NCI-H2107 (cell line): ENCODE results near the gene MMD2.

ENCODE experiments used
- DNase-seq: peaks from one replicate; lab custom pipeline; 2025; lab: John Stamatoyannopoulos, UW

Gene MMD2

GRCh38 chr7:4959306-4959705 is 319 bp upstream of the MMD2 start:
- no peak for DNase-seq

GRCh38 chr7:4957847-4958476 is 1.0 kb downstream of the MMD2 start:
- DNase-seq: no peak

DNA sequence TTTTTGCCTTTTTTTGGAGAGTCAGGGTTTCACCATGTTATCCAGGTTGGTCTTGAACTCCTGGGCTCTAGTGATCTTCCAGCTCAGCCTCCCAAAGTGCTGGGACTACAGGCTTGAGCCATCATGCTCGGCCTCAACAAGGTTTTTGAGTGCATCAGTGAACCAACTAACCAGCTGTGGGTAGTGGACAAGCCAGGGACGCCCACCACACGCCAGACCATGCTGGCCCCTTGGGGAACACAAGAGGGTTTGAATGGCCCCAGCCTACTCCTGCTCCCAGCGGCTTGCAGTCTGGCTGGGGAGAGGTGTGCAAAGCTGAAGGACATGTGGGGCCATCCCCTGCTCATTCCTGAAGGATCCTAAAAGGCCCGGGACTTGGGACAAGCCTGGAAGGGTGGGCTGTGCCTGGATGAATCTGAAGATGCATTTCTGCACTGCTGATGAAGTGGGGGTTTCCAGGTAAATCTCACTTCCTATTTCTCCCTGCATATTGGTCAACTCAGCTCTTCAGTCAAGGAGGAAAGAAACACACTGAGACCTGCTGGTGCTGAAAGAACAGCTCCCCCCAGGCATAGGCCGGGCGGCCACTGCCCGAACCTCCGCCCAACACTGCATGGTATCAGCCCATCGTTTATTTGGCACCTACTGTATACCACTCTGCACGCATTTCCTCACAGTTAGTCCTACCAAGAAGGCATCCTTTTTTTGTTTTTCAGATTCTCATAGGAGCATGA is 6.9 kb downstream of the MMD2 start:
- no peak for DNase-seq

DNA sequence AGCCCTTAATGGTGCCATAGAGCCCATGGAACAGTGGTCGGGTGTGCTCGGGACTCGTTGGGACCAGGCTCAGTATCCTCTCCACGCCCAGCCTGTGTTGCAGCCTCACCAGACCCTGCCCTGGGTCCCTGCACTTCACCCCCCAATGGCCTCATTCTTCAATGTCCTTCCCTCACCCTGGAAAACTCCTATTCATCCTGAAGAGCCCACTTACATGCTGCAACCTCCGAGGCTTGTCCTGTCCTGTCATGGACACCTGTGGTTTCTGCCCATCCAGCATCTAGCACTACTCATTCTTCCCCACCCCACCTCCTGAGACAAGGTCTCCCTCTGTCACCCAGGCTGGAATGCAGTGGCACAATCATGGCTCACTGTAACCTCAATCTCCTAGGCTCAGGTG is 7.7 kb downstream of the MMD2 start:
- DNase-seq: no peak

GRCh38 chr7:4948402-4948801 is 10.6 kb downstream of the MMD2 start:
- DNase-seq: no peak

DNA sequence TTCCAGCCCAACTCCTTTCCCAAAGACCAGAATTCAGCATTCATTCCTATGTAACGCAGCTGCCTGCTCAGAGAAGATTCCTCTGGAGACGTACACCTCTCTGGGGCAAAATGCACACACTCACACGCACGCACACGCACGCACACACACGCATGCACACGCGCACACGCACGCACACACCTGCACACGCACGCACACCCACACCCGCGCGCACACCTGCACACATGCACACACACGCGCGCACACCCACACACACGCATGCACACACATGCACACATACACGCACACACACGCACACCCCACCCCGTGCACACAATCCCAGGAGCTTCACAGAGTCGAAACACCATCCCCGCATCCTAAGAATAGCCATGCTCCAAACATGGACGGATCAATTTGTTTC is 13.0 kb downstream of the MMD2 start:
- no peak for DNase-seq

DNA sequence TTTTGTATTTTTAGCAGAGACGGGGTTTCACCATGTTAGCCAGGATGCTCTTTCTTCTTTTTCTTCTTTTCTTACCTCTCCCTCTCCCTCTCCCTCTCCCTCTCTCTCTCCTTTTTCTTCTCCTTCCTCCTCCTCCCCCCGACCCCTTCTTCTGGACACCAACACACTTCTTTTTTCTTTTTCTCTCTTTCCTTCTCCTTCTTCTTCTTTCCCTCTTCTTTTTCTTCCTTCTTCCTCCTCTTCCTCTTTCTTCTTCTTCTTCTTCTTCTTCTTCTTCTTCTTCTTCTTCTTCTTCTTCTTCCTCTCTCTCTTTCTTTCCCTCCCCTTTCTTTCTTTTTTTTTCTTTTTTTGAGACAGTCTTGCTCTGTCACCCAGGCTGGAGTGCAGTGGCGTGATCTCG is 14.0 kb downstream of the MMD2 start:
- no peak for DNase-seq

- no peak for DNase-seq
These were observed 15.7 kb downstream of the MMD2 start for GRCh38 chr7:4943297-4943696.

- no peak for DNase-seq
These were observed 18.8 kb downstream of the MMD2 start for GRCh38 chr7:4939971-4940728.

DNA sequence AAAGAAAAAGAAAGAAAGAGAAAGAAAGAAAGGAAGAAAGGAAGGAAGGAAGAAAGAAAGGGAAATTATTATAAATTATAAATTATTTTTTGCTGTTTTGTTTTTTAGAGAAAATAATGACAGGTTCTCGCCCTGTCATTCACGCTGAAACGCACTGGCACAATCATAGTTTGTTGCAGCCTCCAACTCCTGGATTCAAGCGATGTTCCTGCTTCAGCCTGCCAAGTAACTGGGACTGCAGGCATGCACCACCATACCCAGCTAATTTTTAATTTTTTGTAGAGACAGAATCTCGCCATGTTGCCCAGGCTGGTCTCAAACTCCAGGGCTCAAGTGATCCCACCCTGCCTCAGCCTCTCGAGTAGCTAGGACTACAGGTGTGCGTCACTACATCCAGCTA is 21.6 kb downstream of the MMD2 start:
- no peak for DNase-seq

DNA sequence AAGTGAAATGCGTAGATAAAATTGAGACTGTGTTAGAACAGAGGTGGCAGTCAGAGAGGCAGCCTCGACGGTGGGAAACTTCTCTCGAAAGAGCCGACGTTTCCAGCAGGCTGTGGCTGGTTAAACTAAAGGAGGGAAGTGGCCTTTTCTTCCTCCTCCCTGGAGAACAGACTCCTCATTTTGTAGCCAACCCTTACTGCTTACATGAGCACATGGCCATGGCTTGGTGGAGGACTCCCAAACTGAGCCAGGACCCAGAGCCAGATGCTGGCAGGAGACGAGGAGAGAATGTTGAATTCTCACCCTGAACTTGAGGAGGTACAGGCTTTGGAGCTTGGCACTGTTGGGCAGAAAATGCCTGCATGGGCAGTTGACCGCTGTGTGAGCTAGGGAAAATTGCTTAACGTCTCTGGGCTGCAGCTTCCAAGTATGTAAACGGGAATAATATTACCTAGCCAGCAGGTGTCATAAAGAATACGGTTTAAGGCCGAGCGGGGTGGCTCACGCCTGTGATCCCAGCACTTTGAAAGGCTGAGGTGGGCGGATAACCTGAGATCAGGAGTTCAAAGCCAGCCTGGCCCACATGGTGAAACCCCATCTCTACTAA is 24.5 kb downstream of the MMD2 start:
- DNase-seq: no peak

DNA sequence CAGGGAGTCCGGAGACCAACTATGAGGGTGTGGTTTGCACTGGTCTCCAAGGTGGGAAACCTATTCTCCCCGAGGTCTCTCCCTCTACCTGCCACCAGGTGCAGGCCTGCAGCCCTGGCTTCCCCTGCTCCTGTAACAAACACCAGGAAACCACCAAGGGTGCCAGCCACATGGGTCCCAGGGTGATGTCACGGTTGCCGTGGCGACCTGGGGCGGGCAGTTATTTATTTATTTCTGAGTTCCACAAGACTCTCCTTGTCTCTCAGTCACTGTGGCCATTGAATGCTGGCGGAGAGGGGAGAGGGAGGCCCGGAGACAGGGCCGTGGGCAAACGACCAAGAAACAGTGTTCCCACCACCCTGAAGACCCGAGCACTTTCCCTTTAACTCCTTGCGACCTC is 27.0 kb downstream of the MMD2 start:
- DNase-seq: peak; percentile 89

GRCh38 chr7:4929005-4929404 is 30.0 kb downstream of the MMD2 start:
- DNase-seq: no peak

DNA sequence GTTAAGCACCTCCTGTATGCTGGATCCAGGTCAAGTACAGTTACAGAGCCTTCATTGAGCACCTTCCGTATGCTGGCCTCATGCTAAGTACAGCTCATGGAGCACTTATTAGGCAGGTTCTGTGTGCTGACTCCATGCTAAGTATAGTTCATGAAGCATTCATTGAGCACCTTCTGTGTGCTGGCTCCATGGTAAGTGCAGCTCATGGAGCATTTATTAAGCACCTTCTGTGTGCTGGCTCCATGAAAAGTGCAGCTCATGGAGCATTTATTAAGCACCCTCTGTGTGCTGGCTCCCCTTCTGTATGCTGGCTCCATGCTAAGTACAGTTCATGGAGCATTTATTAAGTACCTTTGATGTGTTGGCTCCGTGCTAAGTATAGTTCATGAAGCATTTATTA is 30.5 kb downstream of the MMD2 start:
- no peak for DNase-seq

GRCh38 chr7:4919969-4920766 is 38.8 kb downstream of the MMD2 start:
- DNase-seq: no peak

GRCh38 chr7:4916113-4916512 is 42.9 kb downstream of the MMD2 start:
- no peak for DNase-seq

DNA sequence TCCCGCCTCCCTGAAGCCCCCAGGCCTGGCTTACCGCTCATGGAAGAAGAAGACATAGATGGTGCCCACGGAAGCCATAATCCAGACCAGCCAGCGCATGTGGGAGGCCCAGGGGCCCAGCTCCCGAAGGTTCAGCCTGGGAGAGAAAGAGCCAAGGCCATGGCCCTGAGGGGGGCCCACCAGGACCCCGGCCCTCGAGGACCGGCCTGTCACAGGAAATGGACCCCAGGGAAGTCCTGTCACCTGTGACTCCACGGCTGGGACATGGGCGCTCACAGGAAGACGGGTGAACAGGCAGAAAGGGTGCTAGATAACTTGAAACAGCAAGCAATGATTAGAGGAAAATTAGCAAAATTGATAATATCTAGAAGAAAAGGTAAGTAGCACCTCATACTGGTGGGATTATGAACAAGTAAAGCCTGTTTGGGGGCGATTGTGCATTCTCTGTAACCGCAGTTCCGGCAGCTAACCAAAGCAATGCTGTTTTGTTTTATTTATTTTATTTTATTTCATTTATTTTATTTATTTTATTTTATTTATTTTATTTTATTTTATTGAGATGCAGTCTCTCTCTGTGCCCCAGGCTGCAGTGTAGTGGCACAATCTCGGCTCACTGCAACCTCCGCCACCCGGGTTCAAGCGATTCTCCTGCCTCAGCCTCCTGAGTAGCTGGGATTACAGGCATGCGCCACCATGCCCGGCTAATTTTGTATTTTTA is 47.7 kb downstream of the MMD2 start:
- no peak for DNase-seq

GRCh38 chr7:4906682-4907081 is 52.3 kb downstream of the MMD2 start:
- DNase-seq: no peak

- no peak for DNase-seq
These were observed 53.8 kb downstream of the MMD2 start for GRCh38 chr7:4905171-4905570.

- DNase-seq: no peak
These were observed 54.6 kb downstream of the MMD2 start for GRCh38 chr7:4904346-4904745.

DNA sequence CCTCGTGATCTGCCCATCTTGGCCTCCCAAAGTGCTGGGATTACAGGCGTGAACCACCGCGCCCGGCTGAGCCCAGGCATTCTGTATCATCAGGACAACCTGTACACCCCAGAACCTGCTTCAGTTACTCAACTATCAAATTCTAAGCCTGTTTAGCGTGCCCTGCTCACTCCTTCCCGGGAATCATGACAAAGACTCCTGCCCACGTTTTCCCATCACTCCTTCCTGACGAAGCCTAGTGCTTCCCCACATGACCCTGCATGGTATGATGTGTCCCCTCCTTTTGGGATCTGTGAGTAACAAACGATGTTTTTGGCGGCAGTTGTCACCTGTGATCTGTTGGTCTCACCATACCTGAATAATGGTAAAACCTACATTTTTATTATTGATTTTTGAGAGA is 63.2 kb downstream of the MMD2 start:
- no peak for DNase-seq
